H9 (cell line): Measurements from ENCODE around the gene ATAD3B. TPM values are rescaled to one million over a fixed set of nuclear protein-coding genes. Genes with fewer than 3 reads are reported as not detected.
"Not testable (repeated sequence)": the region's sequence is repeated elsewhere in the genome, so short reads cannot be mapped to it uniquely, and the experiment has no call there.

Experiments
- DNase-seq: peaks from one replicate; pipeline ENCODE4 v3.0.0-alpha.2; 2017
- H2AFZ ChIP-seq: one replicate; pipeline ENCODE4 v1.6.1; 2013; ENCODE audit warnings: mild to moderate bottlenecking, low read length, control low read depth, moderate library complexity
- H2AK5ac ChIP-seq: 2 replicates; pipeline ENCODE4 v1.6.1; 2013; ENCODE audit warnings: low read length, control low read depth, mixed read lengths; ENCODE audit not compliant: insufficient read length
- H2BK120ac ChIP-seq: one replicate; pipeline ENCODE4 v1.6.1; 2013; ENCODE audit warnings: low read depth, mild to moderate bottlenecking, low read length, control low read depth, inconsistent platforms; ENCODE audit not compliant: poor library complexity, severe bottlenecking
- H2BK12ac ChIP-seq: 2 replicates; pipeline ENCODE4 v1.6.1; 2013; ENCODE audit warnings: low read length, control low read depth, mixed read lengths, low read depth; ENCODE audit not compliant: insufficient read length
- H2BK15ac ChIP-seq: 2 replicates; pipeline ENCODE4 v1.6.1; 2013; ENCODE audit warnings: low read depth, low read length, control low read depth
- H2BK20ac ChIP-seq: one replicate; pipeline ENCODE4 v1.6.1; 2013; ENCODE audit warnings: low read depth, mild to moderate bottlenecking, low read length, control low read depth, inconsistent platforms; ENCODE audit not compliant: poor library complexity, severe bottlenecking
- H2BK5ac ChIP-seq: 2 replicates; pipeline ENCODE4 v1.6.1; 2013; ENCODE audit warnings: low read length, control low read depth, mixed read lengths; ENCODE audit not compliant: insufficient read length
- H3K14ac ChIP-seq: 2 replicates; pipeline ENCODE4 v1.6.1; 2013; ENCODE audit warnings: low read length, control low read depth; ENCODE audit not compliant: insufficient read depth
- H3K18ac ChIP-seq: 2 replicates; pipeline ENCODE4 v1.6.1; 2013; ENCODE audit warnings: low read depth, mild to moderate bottlenecking, mixed read lengths, low read length, control low read depth; ENCODE audit not compliant: insufficient read length
- H3K23ac ChIP-seq: 2 replicates; pipeline ENCODE4 v1.6.1; 2013; ENCODE audit warnings: low read length, control low read depth, mixed read lengths, low read depth; ENCODE audit not compliant: insufficient read length
- H3K23me2 ChIP-seq: 2 replicates; pipeline ENCODE4 v1.6.1; 2013; ENCODE audit warnings: low read depth, mild to moderate bottlenecking, mixed read lengths, low read length, control low read depth; ENCODE audit not compliant: insufficient read length, poor library complexity, severe bottlenecking
- H3K27ac ChIP-seq: 2 replicates; pipeline ENCODE4 v1.5.1; 2013; ENCODE audit warnings: low read length, control low read depth, mixed read lengths, low read depth; ENCODE audit not compliant: insufficient read length
- H3K27me3 ChIP-seq: 2 replicates; pipeline ENCODE4 v1.6.1; 2013; ENCODE audit warnings: low read length, control low read depth, inconsistent platforms; ENCODE audit not compliant: insufficient read depth
- H3K4ac ChIP-seq: 2 replicates; pipeline ENCODE4 v1.6.1; 2013; ENCODE audit warnings: low read depth, mild to moderate bottlenecking, control low read depth, inconsistent platforms, low read length, moderate library complexity
- H3K4me1 ChIP-seq: 2 replicates; pipeline ENCODE4 v1.6.1; 2013; ENCODE audit warnings: low read length, control low read depth, inconsistent platforms; ENCODE audit not compliant: insufficient read depth
- H3K4me2 ChIP-seq: 2 replicates; pipeline ENCODE4 v1.6.1; 2013; ENCODE audit warnings: low read length, control low read depth, mixed read lengths; ENCODE audit not compliant: insufficient read length, insufficient read depth
- H3K56ac ChIP-seq: 2 replicates; pipeline ENCODE4 v1.6.1; 2013; ENCODE audit warnings: low read depth, mild to moderate bottlenecking, mixed read lengths, low read length, control low read depth; ENCODE audit not compliant: insufficient read length
- H3K79me1 ChIP-seq: 2 replicates; pipeline ENCODE4 v1.6.1; 2013; ENCODE audit warnings: low read depth, mild to moderate bottlenecking, moderate library complexity, low read length, control low read depth, inconsistent platforms; ENCODE audit not compliant: insufficient read depth, poor library complexity, severe bottlenecking
- H3K79me2 ChIP-seq: 2 replicates; pipeline ENCODE4 v1.6.1; 2013; ENCODE audit warnings: low read length, control low read depth, inconsistent platforms; ENCODE audit not compliant: insufficient read depth
- H3K9ac ChIP-seq: 2 replicates; pipeline ENCODE4 v1.6.1; 2013; ENCODE audit warnings: low read length, control low read depth, mixed read lengths; ENCODE audit not compliant: insufficient read length; ENCODE audit errors: extremely low read depth
- H3K9me3 ChIP-seq: one replicate; pipeline ENCODE4 v1.6.1; 2013; ENCODE audit warnings: low read depth, low read length, inconsistent platforms; ENCODE audit not compliant: control insufficient read depth
- H3T11ph ChIP-seq: one replicate; pipeline ENCODE4 v1.6.1; 2013; ENCODE audit warnings: mild to moderate bottlenecking, low read length, control low read depth, inconsistent platforms
- H4K20me1 ChIP-seq: one replicate; pipeline ENCODE4 v1.6.1; 2013; ENCODE audit not compliant: control insufficient read depth, insufficient read length, insufficient read depth
- H4K5ac ChIP-seq: 2 replicates; pipeline ENCODE4 v1.6.1; 2013; ENCODE audit warnings: low read depth, mild to moderate bottlenecking, mixed read lengths, low read length, control low read depth; ENCODE audit not compliant: insufficient read length
- H4K8ac ChIP-seq: replicated peaks from 2 replicates; pipeline ENCODE4 v1.6.1; 2013; ENCODE audit warnings: low read length, control low read depth, mixed read lengths, low read depth; ENCODE audit not compliant: insufficient read length
- H4K91ac ChIP-seq: 2 replicates; pipeline ENCODE4 v1.6.1; 2013; ENCODE audit warnings: low read depth, mild to moderate bottlenecking, moderate library complexity, mixed read lengths, low read length, control low read depth; ENCODE audit not compliant: insufficient read length
- H3K27ac Mint-ChIP-seq, 3 experiments: 2 replicates in 2 of 3; 3 replicates in 1 of 3; pipeline ENCODE4 v1.8.0; 2020 to 2021; ENCODE audit warnings: mixed read lengths in 3 of 3, mild to moderate bottlenecking in 1 of 3, moderate library complexity in 1 of 3
- H3K27me3 Mint-ChIP-seq: 2 replicates; pipeline ENCODE4 v1.8.0; 2021; ENCODE audit warnings: low read depth, mild to moderate bottlenecking, moderate library complexity, mixed read lengths
- H3K36me3 Mint-ChIP-seq, 3 experiments: 2 replicates in 2 of 3; 3 replicates in 1 of 3; pipeline ENCODE4 v1.8.0; 2020 to 2021; ENCODE audit warnings: low read depth in 3 of 3, mixed read lengths in 3 of 3; ENCODE audit not compliant: insufficient read depth in 1 of 3
- H3K4me1 Mint-ChIP-seq, 2 experiments: 2 replicates each; pipeline ENCODE4 v1.8.0; 2020; ENCODE audit warnings: mixed read lengths in 2 of 2
- H3K4me3 Mint-ChIP-seq, 2 experiments: 2 replicates in 1 of 2; 3 replicates in 1 of 2; pipeline ENCODE4 v1.8.0; 2020 to 2021; ENCODE audit warnings: mild to moderate bottlenecking in 2 of 2, mixed read lengths in 2 of 2, moderate library complexity in 1 of 2
- H3K9me3 Mint-ChIP-seq, 2 experiments: 2 replicates in 1 of 2; 3 replicates in 1 of 2; pipeline ENCODE4 v1.8.0; 2020; ENCODE audit warnings: mild to moderate bottlenecking in 2 of 2, mixed read lengths in 2 of 2, moderate library complexity in 1 of 2
- WGBS: extraction: QIAGEN DNeasy Blood & Tissue Kit; methylation state at CpG from one replicate; pipeline ENCODE4 v1.1.7; 2013; ENCODE audit warnings: missing lambda C conversion rate, low lambda C conversion rate, mixed read lengths; ENCODE audit not compliant: insufficient read length; ENCODE audit errors: extremely low coverage; 5-methylcytosine and 5-hydroxymethylcytosine counted together
- total RNA-seq: library from RNA; stranded (reverse); gene quantifications from 2 replicates; pipeline ENCODE4 v1.2.1, GENCODE V29; 2021
- TF ChIP-seq, protein P1 (sequence below): fragments of 200-600 bp; sonication (generic); conservative IDR thresholded peaks from 3 replicates; pipeline ENCODE4 v1.8.0; 2021; ENCODE audit warnings: antibody characterized with exemption, mild to moderate bottlenecking

Gene ATAD3B
- total RNA-seq, 1 experiment from 2014 or later, result 78.6 TPM

DNA sequence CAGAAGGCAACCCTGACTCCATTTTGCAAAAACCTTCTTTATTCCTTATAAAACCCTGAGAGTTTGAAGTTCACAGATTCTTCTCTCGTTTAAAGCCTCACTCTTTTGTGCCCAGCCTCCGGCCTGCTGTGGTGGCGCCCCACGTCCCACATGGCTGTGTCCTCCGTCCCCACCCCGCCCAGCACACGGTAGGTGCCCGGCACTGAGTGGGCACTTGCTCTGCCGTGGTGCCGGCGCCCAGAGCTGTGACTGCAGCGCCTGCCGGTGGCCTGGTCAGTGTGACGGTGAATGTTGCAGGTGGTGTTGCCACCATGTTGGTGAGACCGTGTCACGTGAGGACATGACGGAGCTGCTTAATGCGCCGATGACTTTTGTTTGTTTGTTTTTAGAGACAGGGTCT, 49.8 kb downstream of the ATAD3B start:
- Histone ChIP-seq H2BK5ac (no peak overlapping the region), H3K56ac (no peak overlapping the region), H2BK12ac (no peak overlapping the region), H3K9ac (no peak overlapping the region), H3K4me1 (no peaks in the 10 kb centered on the region), H2AK5ac (no peak overlapping the region), H3K4ac (no peak overlapping the region), H2BK15ac (no peak overlapping the region), H3K14ac (no peak overlapping the region), H3K23me2 (no peaks in the 10 kb centered on the region), H3K27me3 (no peaks in the 10 kb centered on the region), H4K8ac (no peak overlapping the region), H2BK120ac (no peak overlapping the region), H3K79me2 (no peaks in the 10 kb centered on the region), H3K27ac (no peak overlapping the region), H3T11ph (no peak overlapping the region), H3K9me3 (no peaks in the 10 kb centered on the region), H3K23ac (no peak overlapping the region), H4K20me1 (no peaks in the 10 kb centered on the region), H4K5ac (no peak overlapping the region), H2BK20ac (no peak overlapping the region), H3K79me1 (no peaks in the 10 kb centered on the region), H3K4me2 (no peak overlapping the region), H3K18ac (no peak overlapping the region), H4K91ac (no peak overlapping the region), H2AFZ (no peak overlapping the region)
- H3K9me3 Mint-ChIP-seq, result no peaks in the 10 kb centered on the region
- WGBS, result no CpG with 5 or more reads among the region's 19 CpGs
- peaks cover 12 to 64% (median 29%) of the 10 kb centered on the region in 3 experiments for H3K36me3 Mint-ChIP-seq
- no peaks in the 10 kb centered on the region for H3K27me3 Mint-ChIP-seq
- TF ChIP-seq, protein P1, sequence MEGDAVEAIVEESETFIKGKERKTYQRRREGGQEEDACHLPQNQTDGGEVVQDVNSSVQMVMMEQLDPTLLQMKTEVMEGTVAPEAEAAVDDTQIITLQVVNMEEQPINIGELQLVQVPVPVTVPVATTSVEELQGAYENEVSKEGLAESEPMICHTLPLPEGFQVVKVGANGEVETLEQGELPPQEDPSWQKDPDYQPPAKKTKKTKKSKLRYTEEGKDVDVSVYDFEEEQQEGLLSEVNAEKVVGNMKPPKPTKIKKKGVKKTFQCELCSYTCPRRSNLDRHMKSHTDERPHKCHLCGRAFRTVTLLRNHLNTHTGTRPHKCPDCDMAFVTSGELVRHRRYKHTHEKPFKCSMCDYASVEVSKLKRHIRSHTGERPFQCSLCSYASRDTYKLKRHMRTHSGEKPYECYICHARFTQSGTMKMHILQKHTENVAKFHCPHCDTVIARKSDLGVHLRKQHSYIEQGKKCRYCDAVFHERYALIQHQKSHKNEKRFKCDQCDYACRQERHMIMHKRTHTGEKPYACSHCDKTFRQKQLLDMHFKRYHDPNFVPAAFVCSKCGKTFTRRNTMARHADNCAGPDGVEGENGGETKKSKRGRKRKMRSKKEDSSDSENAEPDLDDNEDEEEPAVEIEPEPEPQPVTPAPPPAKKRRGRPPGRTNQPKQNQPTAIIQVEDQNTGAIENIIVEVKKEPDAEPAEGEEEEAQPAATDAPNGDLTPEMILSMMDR, result no peak
- no peaks in the 10 kb centered on the region for H3K4me1 Mint-ChIP-seq
- no peak overlapping the region for H3K27ac Mint-ChIP-seq
- DNase-seq, result no peak
- H3K4me3 Mint-ChIP-seq, result no peak overlapping the region

GRCh38 chr1:1522536-1522935, 51.0 kb downstream of the ATAD3B start:
- H3K9me3 ChIP-seq, H3K4me1 ChIP-seq, H3K4me2 ChIP-seq, H2AFZ ChIP-seq, H4K91ac ChIP-seq, H2AK5ac ChIP-seq, H2BK20ac ChIP-seq, H3K27ac Mint-ChIP-seq, H3K56ac ChIP-seq, H3K27me3 Mint-ChIP-seq, H2BK120ac ChIP-seq, H3K23ac ChIP-seq, H2BK12ac ChIP-seq, H3K23me2 ChIP-seq, H3K27ac ChIP-seq, H3T11ph ChIP-seq, H4K20me1 ChIP-seq, H3K18ac ChIP-seq, H2BK15ac ChIP-seq, H4K5ac ChIP-seq, H3K4me1 Mint-ChIP-seq, H3K79me2 ChIP-seq, DNase-seq, H3K4me3 Mint-ChIP-seq, H4K8ac ChIP-seq, H3K9me3 Mint-ChIP-seq, H3K9ac ChIP-seq, H2BK5ac ChIP-seq, H3K14ac ChIP-seq, H3K4ac ChIP-seq, H3K27me3 ChIP-seq, H3K79me1 ChIP-seq: not testable (repeated sequence)
- no CpG with 5 or more reads among the region's 30 CpGs for WGBS
- H3K36me3 Mint-ChIP-seq, result peaks cover 15 to 61% (median 34%) of the 10 kb centered on the region in 3 experiments
